Lower leg skin (tissue), 3 donors: ENCODE results near the gene WFDC9.

Experiments used
- CTCF ChIP-seq, 3 donors: fragments of 450-650 bp; IDR thresholded peaks; one replicate each; pipeline ENCODE4 v1.5.1; 2016; ENCODE audit warnings: antibody characterized with exemption in 3 of 3, mild to moderate bottlenecking in 3 of 3, moderate library complexity in 2 of 3
- POLR2A ChIP-seq, 2 donors: fragments of 450-650 bp; IDR thresholded peaks; one replicate each; pipeline ENCODE4 v1.6.1; 2016 to 2017; ENCODE audit warnings: antibody characterized with exemption in 2 of 2, mild to moderate bottlenecking in 1 of 2, moderate library complexity in 1 of 2

- TF ChIP-seq CTCF (IDR thresholded peaks at IDR 0.05) (no peak), POLR2A (IDR thresholded peaks at IDR 0.05) (no peak)
Measured at GRCh38 chr20:45575931-45576330, 55.2 kb downstream of the WFDC9 start.
